ENCODE measurements around the gene GPR183. TPM values are rescaled to one million over a fixed set of nuclear protein-coding genes. Genes with fewer than 3 reads are reported as not detected.
A peak's percentile ranks its signal among the peaks of the same experiment; 100 is the strongest.

Gene GPR183
- total and polyA plus RNA-seq, 2 of the 8 experiments (the other 6 are each of a cell fraction or from before 2014, with no cell fraction given): not detected

- peaks cover 0 to 10% (median 0%) of the 10 kb centered on the region in 4 experiments; a peak in 2 of 8 replicates for H3K36me3 ChIP-seq (ENCODE audit: control insufficient read depth in 2 of 4, insufficient read depth in 4 of 4, low read length in 3 of 4)
- H3K9ac ChIP-seq (replicated peaks in 1 of 4; ENCODE audit: extremely low read depth in 1 of 4, low read depth in 3 of 4, low read length in 3 of 4): peak overlapping the region in 1 of 4 experiments; percentile 37; a peak in 1 of 7 replicates
- FAIRE-seq: no peak
- no peak overlapping the region for H4K91ac ChIP-seq (replicated peaks; ENCODE audit: insufficient read length, low read length)
- H3K79me2 ChIP-seq (ENCODE audit: control insufficient read depth in 1 of 2, insufficient read depth in 2 of 2, low read length in 2 of 2): no peaks in the 10 kb centered on the region
- no peak for DNase-seq (ENCODE audit: low read depth in 1 of 2, low spot score in 2 of 2)
- no peak overlapping the region for H4K5ac ChIP-seq (ENCODE audit: insufficient read length, low read depth, low read length)
- H3K27ac ChIP-seq (ENCODE audit: low read depth, low read length): no peak overlapping the region
- H3K4me2 ChIP-seq (ENCODE audit: insufficient read depth in 1 of 2, low read depth in 2 of 2, low read length in 2 of 2): no peak overlapping the region
- H3K18ac ChIP-seq (ENCODE audit: extremely low read depth, low read length): no peak overlapping the region
- TF ChIP-seq SP4 (IDR thresholded peaks at IDR 0.05; ENCODE audit: low read length): no peak
- no peak for TF ChIP-seq BRCA1 (IDR thresholded peaks at IDR 0.05; ENCODE audit: low read depth, low read length)
- no peak for TF ChIP-seq JUN (IDR thresholded peaks at IDR 0.05; ENCODE audit: low read depth, low read length)
- no peak for TF ChIP-seq CREB1 (IDR thresholded peaks at IDR 0.05)
- no peak for TF ChIP-seq YY1 (IDR thresholded peaks at IDR 0.05; ENCODE audit: low read depth, low read length)
- no peak for TF ChIP-seq KDM4A (IDR thresholded peaks at IDR 0.05; ENCODE audit: low read depth, low read length, severe bottlenecking)
- no peak for TF ChIP-seq RXRA (IDR thresholded peaks at IDR 0.05; ENCODE audit: insufficient read depth, low read depth, low read length)
- no peak for TF ChIP-seq ZNF274 (IDR thresholded peaks at IDR 0.05; ENCODE audit: borderline replicate concordance, extremely low read depth, low read length)
- TF ChIP-seq JUND (IDR thresholded peaks at IDR 0.05; ENCODE audit: low read length): no peak
- TF ChIP-seq SIN3A (conservative IDR thresholded peaks at IDR 0.05 in 1 of 2, IDR thresholded peaks at IDR 0.05 in 1 of 2; ENCODE audit: low read depth in 1 of 2, low read length in 2 of 2): no peak
- TF ChIP-seq ASH2L (IDR thresholded peaks at IDR 0.05; ENCODE audit: low read length): no peak
- WGBS, 2 experiments (ENCODE audit: extremely low coverage in 1 of 2, insufficient coverage in 1 of 2, insufficient read length in 1 of 2, insufficient replicate concordance in 2 of 2, low coverage in 1 of 2, low lambda C conversion rate in 2 of 2, missing lambda C conversion rate in 1 of 2): 90% methylated on average over 2 of the region's 2 CpGs; no CpG with 5 or more reads in 1 of the 2 experiments
- no peaks in the 10 kb centered on the region for H3K9me3 ChIP-seq (ENCODE audit: insufficient read depth in 2 of 2, low read depth in 1 of 2, low read length in 1 of 2)
- no peak overlapping the region for H3K56ac ChIP-seq (replicated peaks; ENCODE audit: insufficient read length, low read depth, low read length)
- H3K27me3 ChIP-seq (replicated peaks in 1 of 4; ENCODE audit: control insufficient read depth in 3 of 4, extremely low read depth in 1 of 4, insufficient read depth in 3 of 4, low read length in 3 of 4): no peaks in the 10 kb centered on the region
- no peaks in the 10 kb centered on the region; the same call in 1 of the 2 replicates for H3K79me1 ChIP-seq (ENCODE audit: low read depth, low read length)
- H2BK12ac ChIP-seq (ENCODE audit: low read depth, low read length): no peak overlapping the region
- H3K23me2 ChIP-seq (ENCODE audit: low read depth, low read length): no peaks in the 10 kb centered on the region
- H2BK20ac ChIP-seq (ENCODE audit: low read length): no peak overlapping the region
- H3K4ac ChIP-seq (replicated peaks; ENCODE audit: insufficient read length, low read depth, low read length): no peak overlapping the region
- H3K14ac ChIP-seq (ENCODE audit: insufficient read length): no peak overlapping the region
- peaks cover 0 to 3% (median 0%) of the 10 kb centered on the region in 4 experiments; a peak in 1 of 7 replicates for H3K4me1 ChIP-seq (replicated peaks in 1 of 4; ENCODE audit: control insufficient read depth in 3 of 4, insufficient read depth in 4 of 4, low read length in 3 of 4)
- no peak overlapping the region for H2BK5ac ChIP-seq (ENCODE audit: low read depth, low read length)
- H2AK5ac ChIP-seq (ENCODE audit: low read depth, low read length): no peak overlapping the region
- H2AFZ ChIP-seq (ENCODE audit: low read length): no peak overlapping the region
- no peak overlapping the region for H2BK15ac ChIP-seq (ENCODE audit: low read length)
- no peak overlapping the region for H4K8ac ChIP-seq (ENCODE audit: extremely low read depth, insufficient read depth, low read length)
- H4K20me1 ChIP-seq (replicated peaks in 1 of 2; ENCODE audit: control insufficient read depth in 1 of 2, insufficient read depth in 2 of 2, low read length in 2 of 2): peaks cover 4 to 5% of the 10 kb centered on the region in 2 experiments
- H2BK120ac ChIP-seq (replicated peaks; ENCODE audit: low read depth, low read length): no peak overlapping the region
- no peak overlapping the region for H3K4me3 ChIP-seq (ENCODE audit: extremely low read depth in 1 of 4, insufficient read depth in 2 of 4, low read depth in 3 of 4, low read length in 4 of 4)
- no peak overlapping the region for H3K23ac ChIP-seq (ENCODE audit: insufficient read length)
- CTCF ChIA-PET (ENCODE audit: partially characterized antibody): interaction anchor here (0.6 kb wide), 1 partner anchor 98 kb away, joined by 4 read pairs; no protein-coding TSS in a partner anchor
- POLR2A ChIA-PET (ENCODE audit: partially characterized antibody): no interaction called here
These were observed 9.0 kb upstream of the GPR183 start for GRCh38 chr13:99316224-99316623.
